HG03025 (cell line): ENCODE data around the gene LSM7.
"Not testable (repeated sequence)": the region's sequence is repeated elsewhere in the genome, so short reads cannot be mapped to it uniquely, and the experiment has no call there.

Source experiments
- ATAC-seq: cut with Tn5 transposase; IDR thresholded peaks from one replicate; pipeline ENCODE4 v1.9.1; 2021; ENCODE audit warnings: mild to moderate bottlenecking, moderate library complexity; ENCODE audit not compliant: unreplicated experiment, low FRiP score

The LSM7 gene

GRCh38 chr19:2355168-2356035 lies 27.0 kb upstream of the LSM7 start:
- ATAC-seq, result no peak

- ATAC-seq, result no peak
These were observed 26.3 kb upstream of the LSM7 start for GRCh38 chr19:2354670-2355069.

GRCh38 chr19:2353887-2354592 lies 25.7 kb upstream of the LSM7 start:
- ATAC-seq, result no peak

- ATAC-seq, result no peak
These were observed 24.9 kb upstream of the LSM7 start for GRCh38 chr19:2353159-2353886.

GRCh38 chr19:2352121-2352520 lies 23.7 kb upstream of the LSM7 start:
- no peak for ATAC-seq

- no peak for ATAC-seq
These were observed 23.2 kb upstream of the LSM7 start for GRCh38 chr19:2351591-2351990.

DNA sequence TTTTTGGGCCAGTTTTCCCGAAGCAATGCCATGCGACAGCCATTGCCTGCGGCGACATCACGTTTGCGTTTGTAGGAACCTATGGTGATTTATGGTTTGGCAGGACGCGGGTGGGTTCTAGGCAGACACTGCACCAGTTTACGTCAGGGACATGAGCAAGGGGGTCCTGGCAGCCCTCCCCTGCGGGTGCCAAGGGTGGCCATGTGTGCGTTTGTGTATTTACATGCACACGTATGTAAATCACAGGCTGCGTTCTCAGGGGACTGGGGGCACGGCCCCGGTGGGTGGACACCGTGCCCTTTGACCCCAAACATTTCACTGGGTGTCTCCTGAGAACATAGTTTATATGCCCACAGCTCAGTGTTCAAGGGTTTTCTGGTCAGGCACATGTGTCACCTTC lies 22.3 kb upstream of the LSM7 start:
- no peak for ATAC-seq

DNA sequence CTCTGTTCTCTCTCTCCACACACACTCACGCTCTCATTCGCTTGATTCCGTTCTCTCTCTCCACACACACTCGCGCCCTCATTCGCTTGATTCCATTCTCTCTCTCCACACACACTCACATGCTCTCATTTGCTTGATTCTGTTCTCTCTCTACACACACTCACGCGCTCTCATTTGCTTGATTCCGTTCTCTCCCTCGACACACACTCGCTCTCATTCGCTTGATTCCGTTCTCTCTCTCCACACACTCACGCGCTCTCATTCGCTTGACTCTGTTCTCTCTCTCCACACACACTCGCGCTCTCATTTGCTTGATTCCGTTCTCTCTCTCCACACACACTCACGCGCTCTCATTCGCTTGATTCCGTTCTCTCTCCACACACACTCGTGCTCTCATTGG lies 21.4 kb upstream of the LSM7 start:
- not testable (repeated sequence) for ATAC-seq

GRCh38 chr19:2345794-2346663 lies 17.6 kb upstream of the LSM7 start:
- ATAC-seq, result no peak

- no peak for ATAC-seq
These were observed 16.7 kb upstream of the LSM7 start for GRCh38 chr19:2345076-2345475.

- ATAC-seq, result no peak
These were observed 16.0 kb upstream of the LSM7 start for GRCh38 chr19:2344381-2344870.

DNA sequence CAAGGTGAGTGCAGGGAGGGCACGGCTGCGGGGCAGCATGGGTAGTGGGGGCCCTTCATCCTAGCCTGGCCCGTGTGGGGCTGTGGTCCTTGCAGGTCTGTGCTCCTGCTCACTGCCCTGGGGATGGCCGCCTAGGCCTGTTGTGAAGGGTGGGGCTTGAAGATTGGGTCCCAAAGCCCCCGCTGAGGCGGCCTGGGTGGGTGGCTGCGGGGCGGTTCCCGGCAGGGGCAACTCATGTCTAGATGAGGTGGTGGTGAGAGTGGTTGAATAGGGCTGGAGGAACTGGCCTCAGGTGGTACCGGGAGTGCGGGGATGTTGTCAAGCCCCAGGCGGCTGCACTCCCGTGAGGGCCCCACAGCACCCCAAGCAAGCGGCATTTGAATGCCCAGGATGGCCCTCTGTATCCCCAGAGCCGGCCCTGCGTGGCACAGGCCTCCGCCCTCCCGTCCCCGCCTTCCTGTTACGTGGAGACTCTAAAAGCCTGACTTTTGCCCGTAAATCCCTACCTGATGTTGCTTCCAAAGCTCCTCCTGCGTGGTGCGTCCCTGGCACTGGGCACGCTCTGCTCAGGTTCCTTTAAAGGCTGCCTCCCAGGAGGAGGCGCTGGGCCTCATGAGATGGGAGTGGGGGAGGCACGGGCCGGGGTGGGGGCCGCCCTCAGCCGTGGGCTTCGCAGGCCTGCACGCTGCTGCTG lies 15.1 kb upstream of the LSM7 start:
- no peak for ATAC-seq

DNA sequence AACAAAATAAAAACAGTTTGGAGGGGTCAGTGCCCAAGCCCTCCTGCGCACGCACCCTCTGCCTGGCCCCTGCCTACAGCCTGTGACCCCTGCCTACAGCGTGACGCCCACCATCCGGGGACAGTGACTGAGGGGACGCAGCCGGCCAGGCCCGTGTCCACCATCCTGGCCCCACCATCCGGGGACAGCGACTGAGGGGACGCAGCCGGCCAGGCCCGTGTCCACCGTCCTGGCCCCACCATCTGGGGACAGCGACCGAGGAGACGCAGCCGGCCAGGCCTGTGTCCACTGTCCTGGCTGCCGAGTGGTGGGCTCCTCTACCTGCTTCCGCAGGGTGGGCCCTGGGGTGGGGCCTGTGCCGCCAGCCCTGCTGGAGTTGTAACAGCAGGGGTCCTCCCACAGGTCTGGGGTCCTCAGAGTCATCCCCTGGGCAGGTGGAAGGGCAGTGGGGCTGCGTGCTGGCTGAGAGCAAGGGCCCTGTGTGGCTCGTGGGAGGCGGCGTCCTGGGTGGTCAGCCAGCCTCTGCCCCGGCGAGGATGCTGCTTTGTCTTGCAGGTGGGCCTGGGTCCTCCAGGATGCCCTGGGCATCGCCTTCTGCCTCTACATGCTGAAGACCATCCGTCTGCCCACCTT lies 14.4 kb upstream of the LSM7 start:
- ATAC-seq, result no peak

- no peak for ATAC-seq
These were observed 13.6 kb upstream of the LSM7 start for GRCh38 chr19:2341982-2342381.

GRCh38 chr19:2341244-2341751 lies 12.9 kb upstream of the LSM7 start:
- no peak for ATAC-seq

GRCh38 chr19:2340496-2341243 lies 12.3 kb upstream of the LSM7 start:
- ATAC-seq, result no peak

DNA sequence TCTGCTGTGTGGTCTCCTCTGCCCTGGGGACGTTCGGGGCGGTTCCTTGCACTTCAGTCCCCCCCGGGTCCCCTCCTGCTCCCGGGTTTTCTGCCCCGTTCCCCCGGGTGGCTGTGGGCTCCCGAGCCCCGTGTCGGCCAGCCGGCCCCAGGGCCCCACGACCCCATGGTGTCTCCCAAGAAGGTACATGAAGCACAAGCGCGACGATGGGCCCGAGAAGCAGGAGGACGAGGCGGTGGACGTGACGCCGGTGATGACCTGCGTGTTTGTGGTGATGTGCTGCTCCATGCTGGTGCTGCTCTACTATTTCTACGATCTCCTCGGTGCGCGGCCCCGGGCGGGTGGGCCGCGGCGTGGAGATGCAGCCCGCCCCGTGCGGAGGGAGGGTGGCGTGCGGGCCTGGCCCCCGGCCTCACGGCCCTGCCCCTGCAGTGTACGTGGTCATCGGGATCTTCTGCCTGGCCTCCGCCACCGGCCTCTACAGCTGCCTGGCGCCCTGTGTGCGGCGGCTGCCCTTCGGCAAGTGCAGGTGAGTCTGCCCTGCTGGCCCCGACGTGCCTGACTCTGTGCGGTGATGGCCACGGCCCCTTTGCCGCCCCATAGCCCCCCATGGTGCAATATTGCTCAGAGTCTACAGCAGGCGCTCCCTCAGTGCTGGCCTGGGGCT lies 11.4 kb upstream of the LSM7 start:
- ATAC-seq, result no peak
